ENCODE measurements around the gene C14orf93.

DNA sequence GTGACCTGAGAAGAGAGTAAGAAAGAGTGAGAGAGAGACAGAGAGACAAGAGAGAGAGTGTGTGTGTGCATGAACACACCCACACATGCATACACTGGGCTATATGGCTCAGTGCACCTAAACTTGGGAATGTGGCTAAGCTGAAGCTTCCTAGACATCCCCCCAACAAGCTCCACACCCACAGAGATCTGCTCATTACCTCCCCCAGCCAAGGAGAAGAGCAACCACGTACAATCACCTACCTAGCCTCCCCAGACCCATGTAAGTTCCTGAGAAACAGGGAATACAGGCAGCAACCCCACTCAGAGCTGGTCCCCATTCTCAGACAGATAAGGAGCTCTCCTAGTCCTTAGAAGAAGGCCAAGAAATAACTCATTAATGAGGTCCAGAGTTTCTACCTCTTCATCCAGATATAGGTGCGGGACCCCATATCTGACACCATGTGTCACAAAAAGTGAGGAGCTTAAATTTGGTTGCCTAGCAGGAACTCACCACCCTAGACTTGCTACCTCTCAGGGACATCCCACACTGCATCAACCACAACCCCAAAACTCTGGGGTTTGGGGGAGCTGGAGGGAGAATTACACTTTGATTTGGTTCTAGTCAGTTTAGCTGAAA lies 37.5 kb downstream of the C14orf93 start:
- TF ChIP-seq, protein P1, sequence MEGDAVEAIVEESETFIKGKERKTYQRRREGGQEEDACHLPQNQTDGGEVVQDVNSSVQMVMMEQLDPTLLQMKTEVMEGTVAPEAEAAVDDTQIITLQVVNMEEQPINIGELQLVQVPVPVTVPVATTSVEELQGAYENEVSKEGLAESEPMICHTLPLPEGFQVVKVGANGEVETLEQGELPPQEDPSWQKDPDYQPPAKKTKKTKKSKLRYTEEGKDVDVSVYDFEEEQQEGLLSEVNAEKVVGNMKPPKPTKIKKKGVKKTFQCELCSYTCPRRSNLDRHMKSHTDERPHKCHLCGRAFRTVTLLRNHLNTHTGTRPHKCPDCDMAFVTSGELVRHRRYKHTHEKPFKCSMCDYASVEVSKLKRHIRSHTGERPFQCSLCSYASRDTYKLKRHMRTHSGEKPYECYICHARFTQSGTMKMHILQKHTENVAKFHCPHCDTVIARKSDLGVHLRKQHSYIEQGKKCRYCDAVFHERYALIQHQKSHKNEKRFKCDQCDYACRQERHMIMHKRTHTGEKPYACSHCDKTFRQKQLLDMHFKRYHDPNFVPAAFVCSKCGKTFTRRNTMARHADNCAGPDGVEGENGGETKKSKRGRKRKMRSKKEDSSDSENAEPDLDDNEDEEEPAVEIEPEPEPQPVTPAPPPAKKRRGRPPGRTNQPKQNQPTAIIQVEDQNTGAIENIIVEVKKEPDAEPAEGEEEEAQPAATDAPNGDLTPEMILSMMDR (IDR thresholded peaks at IDR 0.05), result no peak
- no peak for TF ChIP-seq POLR2A (IDR thresholded peaks at IDR 0.05)
